ENCODE measurements around the gene NYAP2.

Gene NYAP2

GRCh38 chr2:225637259-225637658 is 237.7 kb downstream of the NYAP2 start:
- no peak for DNase-seq

- DNase-seq, result no peak
Measured at GRCh38 chr2:225640550-225640949, 241.0 kb downstream of the NYAP2 start.

GRCh38 chr2:225649274-225649673 is 249.8 kb downstream of the NYAP2 start:
- no peak for DNase-seq

GRCh38 chr2:225650041-225650440 is 250.5 kb downstream of the NYAP2 start:
- no peak for DNase-seq

GRCh38 chr2:225660262-225661131 is 261.0 kb downstream of the NYAP2 start:
- DNase-seq, result peak; percentile 51

GRCh38 chr2:225662101-225662500 is 262.6 kb downstream of the NYAP2 start:
- DNase-seq, result no peak

GRCh38 chr2:225667445-225667844 is 267.9 kb downstream of the NYAP2 start:
- DNase-seq, result no peak

- peak; percentile 38 for DNase-seq
Measured at GRCh38 chr2:225668606-225669266, 269.2 kb downstream of the NYAP2 start.

GRCh38 chr2:225670111-225670974 is 270.8 kb downstream of the NYAP2 start:
- DNase-seq, result no peak

- no peak for DNase-seq
Measured at GRCh38 chr2:225678792-225679191, 279.3 kb downstream of the NYAP2 start.

- DNase-seq, result no peak
Measured at GRCh38 chr2:225683258-225683657, 283.7 kb downstream of the NYAP2 start.

GRCh38 chr2:225690153-225690552 is 290.6 kb downstream of the NYAP2 start:
- DNase-seq, result no peak

GRCh38 chr2:225691711-225692110 is 292.2 kb downstream of the NYAP2 start:
- no peak for DNase-seq

GRCh38 chr2:225693259-225693658 is 293.7 kb downstream of the NYAP2 start:
- DNase-seq, result no peak

GRCh38 chr2:225694664-225695063 is 295.2 kb downstream of the NYAP2 start:
- no peak for DNase-seq

GRCh38 chr2:225697936-225698335 is 298.4 kb downstream of the NYAP2 start:
- DNase-seq, result no peak

Measured in CD4-positive, alpha-beta T cell treated with Interleukin-4 for 4 hours (primary cell).